Head of caudate nucleus (tissue), 42 donors: ENCODE results near the gene TFG.
"Not testable (repeated sequence)": the region's sequence is repeated elsewhere in the genome, so short reads cannot be mapped to it uniquely, and the experiment has no call there.

ENCODE experiments used
- DNase-seq, 42 donors: peaks; one replicate each; pipeline versions ENCODE4 v3.0.0 to v3.0.0-alpha.2; 2020 to 2021; ENCODE audit warnings: mixed read lengths in 7 of 42
- intact Hi-C: fragments of 100-400 bp; cut with DNase I; formaldehyde crosslinking; loops from one replicate; pipeline ENCODE4 v1.15.0; 2022

TFG gene

GRCh38 chr3:100708989-100709841, at the start of gene TFG:
TFG (plus strand) TSS chr3:100709494; CDS start chr3:100713686, 4,192 bp downstream.
- intact Hi-C loops = loop anchor here (5.0 kb wide), 1 partner anchor 307 kb away; the partner anchor contains the start of genes LNP1 and TOMM70

GRCh38 chr3:100661294-100661693, 48.0 kb upstream of the TFG start:
- DNase-seq, intact Hi-C loops: not testable (repeated sequence)

More at GRCh38 chr3:100708989-100709841, at the start of gene TFG:
- peak; percentile 87 to 98 (median 96) for DNase-seq

- intact Hi-C loops = no loop called here
- no peak for DNase-seq
These were observed 47.0 kb upstream of the TFG start for GRCh38 chr3:100662113-100662823.

GRCh38 chr3:100665230-100665629, 44.1 kb upstream of the TFG start:
- intact Hi-C loops = no loop called here
- no peak for DNase-seq

GRCh38 chr3:100666699-100667098, 42.6 kb upstream of the TFG start:
- intact Hi-C loops, DNase-seq: not testable (repeated sequence)

GRCh38 chr3:100667316-100667715, 42.0 kb upstream of the TFG start:
- DNase-seq = not testable (repeated sequence)

GRCh38 chr3:100670995-100671394, 38.3 kb upstream of the TFG start:
- DNase-seq, intact Hi-C loops: not testable (repeated sequence)

More at GRCh38 chr3:100667316-100667715, 42.0 kb upstream of the TFG start:
- intact Hi-C loops = not testable (repeated sequence)

- intact Hi-C loops = no loop called here
These were observed 27.8 kb upstream of the TFG start for GRCh38 chr3:100681496-100681895.

GRCh38 chr3:100682056-100682853, 27.0 kb upstream of the TFG start:
- intact Hi-C loops = no loop called here
- no peak for DNase-seq

More at GRCh38 chr3:100681496-100681895, 27.8 kb upstream of the TFG start:
- DNase-seq = no peak

- no peak for DNase-seq
- intact Hi-C loops = no loop called here
These were observed 26.2 kb upstream of the TFG start for GRCh38 chr3:100682854-100683760.

GRCh38 chr3:100693225-100693624, 16.1 kb upstream of the TFG start:
- intact Hi-C loops = no loop called here
- DNase-seq = no peak

GRCh38 chr3:100695696-100696095, 13.6 kb upstream of the TFG start:
- DNase-seq = no peak
- intact Hi-C loops = no loop called here

- DNase-seq = no peak
- intact Hi-C loops = no loop called here
These were observed 13.1 kb upstream of the TFG start for GRCh38 chr3:100696161-100696560.

- intact Hi-C loops = no loop called here
- DNase-seq = no peak
These were observed 12.1 kb upstream of the TFG start for GRCh38 chr3:100697172-100697571.

- intact Hi-C loops = no loop called here
These were observed 11.5 kb upstream of the TFG start for GRCh38 chr3:100697723-100698285.

GRCh38 chr3:100698736-100699135, 10.6 kb upstream of the TFG start:
- intact Hi-C loops = no loop called here
- no peak for DNase-seq

More at GRCh38 chr3:100697723-100698285, 11.5 kb upstream of the TFG start:
- no peak for DNase-seq

GRCh38 chr3:100700708-100701107, 8.6 kb upstream of the TFG start:
- intact Hi-C loops = no loop called here

More at GRCh38 chr3:100700708-100701107, 8.6 kb upstream of the TFG start:
- DNase-seq = no peak
